HG03060 (cell line): Measurements from ENCODE around the gene RPS15.
A peak's percentile ranks its signal among the peaks of the same experiment; 100 is the strongest.
"Not testable (repeated sequence)": the region's sequence is repeated elsewhere in the genome, so short reads cannot be mapped to it uniquely, and the experiment has no call there.

Source experiments
- ATAC-seq: cut with Tn5 transposase; IDR thresholded peaks from one replicate; pipeline ENCODE4 v1.9.1; 2021; ENCODE audit warnings: low read depth, moderate number of reproducible peaks; ENCODE audit not compliant: unreplicated experiment

RPS15 gene

DNA sequence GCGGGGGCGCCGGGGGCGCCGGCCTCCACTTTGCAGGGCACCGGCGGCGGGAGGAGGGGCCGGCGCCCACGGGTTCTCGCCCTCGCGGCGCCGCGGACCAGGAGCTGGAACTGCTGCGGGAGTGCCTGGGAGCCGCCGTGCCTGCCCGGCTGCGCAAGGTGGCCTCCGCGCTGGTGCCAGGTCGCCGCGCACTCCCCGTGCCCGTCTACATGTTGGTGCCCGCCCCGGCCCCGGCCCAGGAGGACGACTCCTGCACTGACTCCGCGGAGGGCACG, 29.0 kb downstream of the RPS15 start:
- ATAC-seq: no peak

- no peak for ATAC-seq
These were observed 29.5 kb downstream of the RPS15 start for GRCh38 chr19:1467490-1468273.

GRCh38 chr19:1468274-1468820, 30.2 kb downstream of the RPS15 start:
- ATAC-seq: no peak

DNA sequence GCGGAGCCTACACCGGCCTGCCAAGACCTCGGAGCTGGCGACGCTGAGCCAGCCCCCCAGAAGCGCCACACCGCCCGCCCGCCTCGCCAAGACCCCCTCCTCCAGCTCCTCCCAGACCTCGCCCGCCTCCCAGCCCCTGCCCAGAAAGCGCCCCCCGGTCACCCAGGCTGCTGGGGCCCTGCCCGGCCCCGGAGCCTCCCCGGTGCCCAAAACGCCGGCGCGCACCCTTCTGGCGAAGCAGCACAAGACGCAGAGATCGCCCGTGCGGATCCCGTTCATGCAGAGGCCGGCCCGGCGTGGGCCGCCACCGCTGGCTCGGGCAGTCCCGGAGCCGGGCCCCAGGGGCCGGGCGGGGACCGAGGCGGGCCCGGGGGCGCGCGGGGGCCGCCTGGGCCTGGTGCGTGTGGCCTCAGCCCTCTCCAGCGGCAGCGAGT, 30.6 kb downstream of the RPS15 start:
- no peak for ATAC-seq

- ATAC-seq: no peak
These were observed 31.3 kb downstream of the RPS15 start for GRCh38 chr19:1469255-1470054.

DNA sequence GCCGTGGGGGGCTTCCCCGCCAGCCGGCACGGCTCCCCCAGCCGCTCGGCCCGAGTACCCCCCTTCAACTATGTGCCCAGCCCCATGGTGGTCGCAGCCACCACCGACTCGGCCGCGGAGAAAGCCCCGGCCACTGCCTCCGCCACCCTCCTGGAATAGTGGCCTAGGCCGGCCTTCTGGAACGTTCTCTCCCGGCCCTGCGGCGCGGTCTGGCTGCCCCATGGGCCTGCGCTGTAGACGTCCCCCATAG, 31.8 kb downstream of the RPS15 start:
- no peak for ATAC-seq

- no peak for ATAC-seq
These were observed 32.3 kb downstream of the RPS15 start for GRCh38 chr19:1470305-1471009.

DNA sequence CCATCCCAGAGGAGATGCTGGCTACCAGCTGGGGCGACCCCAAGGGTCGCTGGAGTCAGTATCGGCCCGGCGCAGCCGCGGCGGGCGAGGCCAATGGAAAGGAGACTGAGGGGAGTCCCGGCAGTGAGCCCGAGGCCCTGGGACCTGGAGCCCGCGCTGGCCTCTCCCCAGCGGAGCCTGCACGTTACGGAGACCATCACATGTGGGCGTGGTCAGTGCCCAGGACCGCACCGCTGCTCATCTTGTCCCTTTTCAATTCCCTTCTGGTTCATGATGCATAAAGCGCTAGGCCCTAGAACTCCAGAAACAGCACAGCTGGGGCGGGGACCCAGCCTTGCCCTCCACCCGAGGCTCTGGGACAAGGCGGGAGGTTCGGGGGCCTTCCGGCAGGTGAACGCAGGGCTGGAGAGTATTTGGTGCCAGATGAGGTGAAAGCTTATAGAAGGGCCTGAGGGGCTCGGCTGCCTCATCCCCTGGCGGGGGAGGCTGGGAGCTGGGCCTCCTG, 32.9 kb downstream of the RPS15 start:
- ATAC-seq: no peak

- no peak for ATAC-seq
These were observed 33.4 kb downstream of the RPS15 start for GRCh38 chr19:1471515-1472160.

GRCh38 chr19:1472231-1473084, 34.3 kb downstream of the RPS15 start:
- ATAC-seq: no peak

DNA sequence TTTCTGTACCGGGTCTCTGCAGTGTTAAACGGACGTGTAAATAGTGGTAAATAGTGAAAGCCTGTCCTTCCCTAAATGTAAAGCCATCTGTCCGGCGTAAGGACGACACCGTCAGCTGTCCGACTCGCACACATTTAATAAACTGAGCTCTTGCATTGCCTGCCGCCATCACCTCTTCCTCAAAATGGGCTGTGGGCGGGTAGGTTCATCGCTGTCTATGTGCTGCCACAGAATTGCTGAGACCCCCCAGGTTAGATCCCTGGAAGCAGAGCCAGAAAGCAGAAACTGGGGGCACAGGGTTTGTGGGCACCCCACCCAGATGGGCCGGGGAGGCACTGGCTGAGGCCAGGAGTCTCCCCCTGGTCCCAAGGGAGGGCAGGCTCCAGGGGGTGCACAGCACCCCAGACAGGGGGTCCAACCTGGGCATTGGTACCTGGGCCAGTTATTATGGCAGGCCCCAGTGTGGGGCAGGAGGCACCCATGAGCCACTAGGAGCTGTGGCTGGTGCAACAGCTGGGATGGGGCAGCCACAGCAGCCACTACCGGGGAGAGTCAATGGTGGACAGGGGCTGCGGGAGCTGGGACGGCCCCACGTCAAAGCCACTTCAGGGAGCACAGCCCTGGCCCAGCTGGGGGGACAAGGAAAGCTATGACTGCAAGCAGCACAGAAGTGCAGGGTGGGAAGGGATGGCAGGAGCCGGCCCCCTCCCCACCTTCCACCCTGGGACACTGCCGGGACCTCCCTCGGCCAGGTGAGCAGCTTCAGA, 35.1 kb downstream of the RPS15 start:
- no peak for ATAC-seq

GRCh38 chr19:1474011-1474764, 36.0 kb downstream of the RPS15 start:
- ATAC-seq: no peak

- ATAC-seq: no peak
These were observed 36.7 kb downstream of the RPS15 start for GRCh38 chr19:1474765-1475351.

- ATAC-seq: no peak
These were observed 37.7 kb downstream of the RPS15 start for GRCh38 chr19:1475751-1476437.

- ATAC-seq: not testable (repeated sequence)
These were observed 38.9 kb downstream of the RPS15 start for GRCh38 chr19:1477056-1477455.

DNA sequence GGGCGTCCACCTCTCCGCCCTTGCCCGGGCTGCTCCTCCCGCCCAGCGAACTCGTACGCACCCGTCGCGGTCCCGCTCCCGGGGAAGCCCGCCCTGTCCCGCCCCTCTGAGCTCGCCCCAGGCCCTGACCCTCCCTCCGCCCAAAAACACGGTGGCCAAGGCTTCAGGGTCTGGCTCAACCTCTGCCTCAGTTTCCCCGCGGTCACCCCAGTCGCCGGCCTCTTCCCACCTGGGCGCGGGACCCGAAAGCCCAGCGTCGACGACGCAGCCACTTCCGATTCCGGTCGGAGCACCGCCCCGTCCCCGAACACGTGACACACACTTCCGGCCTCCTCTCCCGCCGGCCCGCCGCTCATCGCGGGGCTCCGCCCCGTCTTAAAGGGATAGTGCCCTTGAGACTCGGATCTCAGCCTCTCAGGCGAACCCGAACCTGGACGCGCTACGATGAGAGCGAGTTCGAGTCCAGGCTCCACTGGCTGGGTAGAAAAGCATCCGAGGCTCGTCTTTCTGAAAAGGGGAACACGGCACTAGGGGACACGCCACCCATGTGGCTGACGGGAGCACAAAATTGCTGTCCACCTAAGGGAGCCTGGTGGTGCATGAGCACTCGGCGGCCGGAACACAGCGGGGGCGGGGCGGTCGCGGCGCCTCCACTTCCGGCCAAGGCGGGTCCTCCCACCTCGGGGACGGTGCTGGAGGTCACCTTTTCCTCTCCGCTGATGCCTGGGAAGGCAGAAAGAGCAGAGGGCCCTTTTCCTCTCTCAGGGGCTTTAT, 40.9 kb downstream of the RPS15 start, which contains the start of gene C19orf25:
TSS of gene C19orf25 (minus strand) at position 282 of the 774 bp plus-strand sequence. CDS start 312 bp downstream, outside the sequence.
- ATAC-seq: peak; percentile 61
